Cardiac muscle cell (in vitro differentiated cells and primary cell): ENCODE data around the gene NIPAL4. TPM values are rescaled to one million over a fixed set of nuclear protein-coding genes. Genes with fewer than 3 reads are reported as not detected.
A peak's percentile ranks its signal among the peaks of the same experiment; 100 is the strongest.

Experiments used
- DNase-seq, 2 donors: peaks; one replicate each; pipeline versions ENCODE4 v3.0.0 to v3.0.0-alpha.2; 2010 to 2017; ENCODE audit warnings: low read depth in 1 of 2, low spot score in 1 of 2
- H3K27ac ChIP-seq: fragments of 200-600 bp; sonication (generic); 2 replicates; pipeline ENCODE4 v1.5.1; 2016
- H3K27me3 ChIP-seq: fragments of 200-600 bp; sonication (generic); 2 replicates; pipeline ENCODE4 v1.6.0; 2016; ENCODE audit warnings: control low read depth
- H3K36me3 ChIP-seq: fragments of 200-600 bp; sonication (generic); 2 replicates; pipeline ENCODE4 v1.5.1; 2016; ENCODE audit warnings: control low read depth
- H3K4me1 ChIP-seq: fragments of 200-600 bp; sonication (generic); 2 replicates; pipeline ENCODE4 v1.8.1; 2017; ENCODE audit warnings: low read depth, mild to moderate bottlenecking, mixed run types
- H3K4me3 ChIP-seq: fragments of 200-600 bp; sonication (generic); 2 replicates; pipeline ENCODE4 v1.5.1; 2016; ENCODE audit warnings: mild to moderate bottlenecking
- H3K9me3 ChIP-seq: fragments of 200-600 bp; sonication (generic); 2 replicates; pipeline ENCODE4 v1.5.1; 2017; ENCODE audit warnings: low read depth, mild to moderate bottlenecking, control low read depth
- CTCF ChIP-seq: IDR thresholded peaks from 2 replicates; pipeline ENCODE4 v1.5.1; 2012; ENCODE audit warnings: low read depth, mild to moderate bottlenecking, low read length
- polyA plus RNA-seq: library from polyadenylated mRNA; unstranded; fragments of >200 nt; fragmentation: Nextera tagmentation; extraction: Ambion mirVana; gene quantifications from 2 replicates; pipeline ENCODE4 v1.2.1, GENCODE V29; 2016
- total RNA-seq: library from RNA; depleted of rRNA; stranded (reverse); fragments of >200 nt; gene quantifications from 2 replicates; pipeline ENCODE4 v1.2.3, GENCODE V29; 2016

Gene NIPAL4
- total and polyA plus RNA-seq, 2 experiments from 2014 or later, result 0.36 to 0.37 TPM

- Histone ChIP-seq H3K4me3 (no peak overlapping the region), H3K27me3 (no peaks in the 10 kb centered on the region), H3K9me3 (no peaks in the 10 kb centered on the region), H3K4me1 (peaks cover 4% of the 10 kb centered on the region), H3K27ac (no peak overlapping the region), H3K36me3 (no peaks in the 10 kb centered on the region)
- TF ChIP-seq CTCF, result no peak
- no peak for DNase-seq
Observed at GRCh38 chr5:157518963-157519362, 59.0 kb downstream of the NIPAL4 start.

DNA sequence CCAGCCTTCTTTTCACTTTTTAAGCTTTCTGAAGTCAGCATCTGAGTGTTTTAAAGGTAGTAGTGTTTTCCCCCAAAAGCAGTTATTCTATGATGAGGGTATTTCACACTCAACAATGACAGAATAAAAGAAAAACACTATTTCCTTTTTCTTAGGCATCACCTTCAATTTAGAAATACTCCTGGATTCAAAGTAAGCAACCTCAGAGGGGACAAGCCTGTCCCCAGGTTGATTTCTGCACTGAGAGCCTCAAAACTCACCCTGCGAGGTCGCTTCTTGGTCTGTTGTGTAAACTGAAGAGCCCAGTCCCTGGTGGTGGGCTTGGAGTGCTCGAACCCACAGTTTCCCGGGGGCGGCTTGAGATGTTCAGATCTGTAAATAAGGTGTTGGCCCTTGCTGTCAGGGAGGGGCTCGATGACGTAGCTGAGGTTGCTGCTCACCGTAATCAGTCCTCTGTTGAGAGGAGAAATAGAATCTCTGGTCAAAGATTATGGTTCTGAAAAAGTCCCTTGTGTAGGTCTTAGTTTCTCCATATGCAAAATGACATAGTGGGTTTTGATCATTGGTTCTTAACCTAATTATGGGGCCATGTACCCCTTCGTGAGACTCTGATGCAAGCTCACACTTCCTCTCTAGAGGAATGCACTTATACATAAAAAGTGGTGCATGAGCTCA is 59.7 kb downstream of the NIPAL4 start:
- H3K4me1 ChIP-seq, result peaks cover 4% of the 10 kb centered on the region
- H3K4me3 ChIP-seq, result no peak overlapping the region
- no peak overlapping the region for H3K27ac ChIP-seq
- TF ChIP-seq CTCF, result no peak
- no peaks in the 10 kb centered on the region for H3K27me3 ChIP-seq
- DNase-seq, result no peak
- H3K9me3 ChIP-seq, result no peaks in the 10 kb centered on the region
- H3K36me3 ChIP-seq, result no peaks in the 10 kb centered on the region

DNA sequence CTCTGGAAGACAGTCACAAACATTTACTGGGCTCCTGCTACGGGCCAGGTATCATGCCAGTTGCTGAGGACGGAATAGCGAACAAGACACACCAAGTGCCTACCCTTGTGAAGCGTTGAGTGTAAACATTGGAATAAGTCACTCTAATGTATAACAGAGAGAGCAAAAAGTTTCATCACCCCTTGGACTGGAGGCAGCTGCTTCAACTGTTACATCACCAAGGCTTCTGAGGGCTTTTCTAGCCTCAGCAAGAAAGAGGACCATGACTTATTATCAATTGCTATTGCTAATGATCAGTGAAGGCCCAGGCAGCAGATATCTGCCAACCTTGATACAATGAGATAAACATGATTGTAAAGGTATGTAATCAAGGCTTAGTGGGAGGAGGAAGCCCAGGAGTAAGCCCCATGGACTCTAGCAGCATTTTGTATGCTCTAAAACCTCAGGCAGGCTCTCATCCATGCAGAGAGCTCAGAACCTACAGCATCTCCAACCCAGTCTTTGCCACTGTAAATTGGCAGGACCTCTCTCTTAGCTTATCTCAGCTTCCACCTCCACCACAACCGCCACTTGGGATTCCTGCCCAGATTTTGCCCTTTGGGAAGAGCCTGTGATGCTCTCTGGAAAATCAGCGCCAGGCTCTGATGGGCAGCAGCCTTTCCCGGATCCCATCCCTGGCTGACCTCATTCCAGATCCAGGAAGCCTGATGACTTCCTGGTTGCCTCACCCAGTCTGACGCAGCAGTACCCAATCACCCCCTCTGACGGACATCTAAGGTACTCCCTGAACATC is 61.1 kb downstream of the NIPAL4 start:
- H3K27me3 ChIP-seq, result no peaks in the 10 kb centered on the region
- no peaks in the 10 kb centered on the region for H3K9me3 ChIP-seq
- no peak overlapping the region for H3K4me3 ChIP-seq
- no peak overlapping the region for H3K27ac ChIP-seq
- peak in 1 of 2 donors; percentile 90 for DNase-seq
- H3K36me3 ChIP-seq, result no peaks in the 10 kb centered on the region
- peak; percentile 56 for TF ChIP-seq CTCF
- peaks cover 4% of the 10 kb centered on the region for H3K4me1 ChIP-seq

GRCh38 chr5:157521704-157522029 is 61.7 kb downstream of the NIPAL4 start:
- no peak for TF ChIP-seq CTCF
- Histone ChIP-seq H3K4me3 (no peak overlapping the region), H3K27me3 (no peaks in the 10 kb centered on the region), H3K36me3 (no peaks in the 10 kb centered on the region), H3K27ac (no peak overlapping the region), H3K9me3 (no peaks in the 10 kb centered on the region), H3K4me1 (peaks cover 4% of the 10 kb centered on the region)
- no peak for DNase-seq

GRCh38 chr5:157523976-157524375 is 64.0 kb downstream of the NIPAL4 start:
- no peak for TF ChIP-seq CTCF
- H3K27ac ChIP-seq, result no peak overlapping the region
- H3K4me3 ChIP-seq, result no peak overlapping the region
- H3K4me1 ChIP-seq, result no peaks in the 10 kb centered on the region
- H3K9me3 ChIP-seq, result no peaks in the 10 kb centered on the region
- H3K36me3 ChIP-seq, result no peaks in the 10 kb centered on the region
- DNase-seq, result no peak
- no peaks in the 10 kb centered on the region for H3K27me3 ChIP-seq

Other genes starting within 250 kb of the NIPAL4 start
- gene CYFIP2, start 194.1 kb upstream of the NIPAL4 start, total RNA-seq, result 228 and 299 TPM in 2 replicates
- gene CYFIP2, start 194.1 kb upstream of the NIPAL4 start, polyA plus RNA-seq, result 126 and 171 TPM in 2 replicates
- 8.8 and 11.5 TPM in 2 replicates for gene ADAM19, start 115.6 kb downstream of the NIPAL4 start, total RNA-seq
- gene ADAM19, start 115.6 kb downstream of the NIPAL4 start, polyA plus RNA-seq, result 6.5 and 7.2 TPM in 2 replicates
- gene SOX30, start 192.2 kb downstream of the NIPAL4 start, total RNA-seq, result 0.07 TPM in 1 of 2 replicates, not detected in the other
- gene SOX30, start 192.2 kb downstream of the NIPAL4 start, polyA plus RNA-seq, result not detected in 2 replicates
- gene C5orf52, start 211.3 kb downstream of the NIPAL4 start, total RNA-seq, result not detected in 2 replicates
- not detected in 2 replicates for gene C5orf52, start 211.3 kb downstream of the NIPAL4 start, polyA plus RNA-seq